Lower leg skin (tissue), 4 donors: ENCODE measurements around the gene AMH. TPM values are rescaled to one million over a fixed set of nuclear protein-coding genes. Genes with fewer than 3 reads are reported as not detected.
"Not testable (repeated sequence)": the region's sequence is repeated elsewhere in the genome, so short reads cannot be mapped to it uniquely, and the experiment has no call there.

Experiments used
- DNase-seq, 2 donors: peaks; one replicate each; pipeline ENCODE4 v3.0.0-alpha.2; 2019; ENCODE audit warnings: low spot score in 2 of 2
- H3K4me3 ChIP-seq: fragments of 200-600 bp; sonication (generic); 2 replicates; pipeline ENCODE4 v1.5.1; 2017; ENCODE audit warnings: mild to moderate bottlenecking, low read depth; ENCODE audit not compliant: poor library complexity, severe bottlenecking
- CTCF ChIP-seq, 3 donors: fragments of 450-650 bp; IDR thresholded peaks; one replicate each; pipeline ENCODE4 v1.5.1; 2016; ENCODE audit warnings: antibody characterized with exemption in 3 of 3, mild to moderate bottlenecking in 3 of 3, moderate library complexity in 2 of 3
- POLR2A ChIP-seq, 2 donors: fragments of 450-650 bp; IDR thresholded peaks; one replicate each; pipeline ENCODE4 v1.6.1; 2016 to 2017; ENCODE audit warnings: antibody characterized with exemption in 2 of 2, mild to moderate bottlenecking in 1 of 2, moderate library complexity in 1 of 2
- WGBS, 2 donors: methylation state at CpG; one replicate each; pipeline ENCODE4 v1.1.5; 2018; 5-methylcytosine and 5-hydroxymethylcytosine counted together
- intact Hi-C: fragments of 100-400 bp; cut with DNase I; formaldehyde crosslinking; loops from one replicate; pipeline ENCODE4 v1.15.0; 2023; ENCODE audit warnings: low total_unique reads
- total RNA-seq, 4 donors: library from RNA; depleted of rRNA; stranded (reverse); fragments of >200 nt; gene quantifications; one replicate each; pipeline ENCODE4 v1.1.0, GENCODE V29; 2016

AMH gene
- 1 to 10 TPM in 3 of 4 donors, under 1 TPM in 1; 0.13 to 1.3 (median 1.2) TPM for total RNA-seq

GRCh38 chr19:2249010-2249866 lies at the start of gene AMH:
AMH (plus strand) TSS chr19:2249323; CDS start chr19:2249333, 10 bp downstream.
- no peak for DNase-seq
- no peak within 1 kb of the TSS for H3K4me3 ChIP-seq
- intact Hi-C loops: no loop called here
- whole genome bisulfite sequencing, 2 donors: 67 to 79% methylated on average over 9 to 18 of the region's 27 CpGs
- TF ChIP-seq POLR2A (IDR thresholded peaks at IDR 0.05): no peak
- TF ChIP-seq CTCF (IDR thresholded peaks at IDR 0.05): no peak

DNA sequence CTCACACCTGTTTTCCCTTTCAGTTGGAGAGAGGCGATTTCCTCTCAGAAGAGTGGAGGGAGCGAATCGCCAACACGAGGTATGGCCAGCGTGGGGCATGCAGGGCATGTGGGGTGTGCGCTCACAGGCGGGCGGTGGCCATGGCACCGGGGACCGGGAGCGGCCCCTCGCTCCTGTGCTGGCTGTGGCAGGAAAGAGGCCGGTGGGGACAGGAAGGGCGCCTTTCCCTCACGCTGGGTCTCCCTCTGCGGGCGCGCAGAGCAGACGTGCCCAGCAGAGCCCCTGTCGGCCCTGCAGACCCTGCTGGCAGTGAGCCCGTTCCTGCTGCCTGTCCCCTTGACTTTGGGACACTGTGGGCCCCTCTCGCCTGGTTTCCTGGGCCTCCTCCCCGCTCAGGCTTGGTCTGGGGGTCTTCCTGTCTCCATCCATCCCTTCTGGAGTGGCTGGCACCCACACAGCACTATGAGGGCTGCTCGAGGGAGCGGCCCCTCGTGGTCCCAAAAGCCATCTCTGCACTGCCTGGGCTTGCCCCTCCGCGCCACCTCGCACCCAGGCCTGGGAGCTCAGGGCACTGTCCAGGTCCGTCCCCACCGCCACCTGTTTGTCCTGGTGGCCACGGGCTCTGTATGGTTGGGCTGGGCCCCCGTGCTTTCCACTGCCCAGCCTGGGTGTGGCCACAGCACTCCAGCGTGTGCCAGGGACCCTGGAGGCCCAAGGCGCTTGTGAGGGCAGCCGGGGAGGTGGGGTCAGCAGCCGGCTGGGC lies 49.1 kb upstream of the AMH start:
- TF ChIP-seq POLR2A (IDR thresholded peaks at IDR 0.05) (no peak), CTCF (IDR thresholded peaks at IDR 0.05) (no peak)
- no peak for DNase-seq
- 89 to 90% methylated on average over 25 to 28 of the region's 37 CpGs for whole genome bisulfite sequencing, 2 donors
- H3K4me3 ChIP-seq: no peak overlapping the region
- intact Hi-C loops: no loop called here

DNA sequence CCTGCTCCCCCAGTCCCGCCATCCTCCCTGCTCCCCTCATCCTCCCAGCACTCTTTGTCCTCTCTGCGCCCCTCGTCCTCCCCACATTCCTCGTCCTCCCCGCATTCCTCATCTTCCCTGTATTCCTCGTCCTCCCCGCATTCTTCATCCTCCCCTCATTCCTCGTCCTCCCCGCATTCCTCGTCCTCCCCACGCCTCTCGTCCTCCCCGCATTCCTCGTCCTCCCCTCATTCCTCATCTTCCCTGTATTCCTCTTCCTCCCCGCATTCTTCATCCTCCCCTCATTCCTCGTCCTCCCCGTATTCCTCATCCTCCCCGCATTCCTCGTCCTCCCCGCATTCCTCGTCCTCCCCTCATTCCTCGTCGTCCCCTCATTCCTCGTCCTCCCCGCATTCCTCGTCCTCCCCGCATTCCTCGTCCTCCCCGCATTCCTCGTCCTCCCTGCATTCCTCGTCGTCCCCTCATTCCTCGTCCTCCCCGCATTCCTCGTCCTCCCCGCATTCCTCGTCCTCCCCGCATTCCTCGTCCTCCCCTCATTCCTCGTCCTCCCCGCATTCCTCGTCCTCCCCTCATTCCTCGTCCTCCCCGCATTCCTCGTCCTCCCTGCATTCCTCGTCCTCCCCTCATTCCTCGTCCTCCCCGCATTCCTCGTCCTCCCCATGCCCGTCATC lies 48.4 kb upstream of the AMH start:
- DNase-seq, H3K4me3 ChIP-seq, intact Hi-C loops: not testable (repeated sequence)
- 95% methylated on average over 48 to 50 of the region's 50 CpGs for WGBS, 2 donors

DNA sequence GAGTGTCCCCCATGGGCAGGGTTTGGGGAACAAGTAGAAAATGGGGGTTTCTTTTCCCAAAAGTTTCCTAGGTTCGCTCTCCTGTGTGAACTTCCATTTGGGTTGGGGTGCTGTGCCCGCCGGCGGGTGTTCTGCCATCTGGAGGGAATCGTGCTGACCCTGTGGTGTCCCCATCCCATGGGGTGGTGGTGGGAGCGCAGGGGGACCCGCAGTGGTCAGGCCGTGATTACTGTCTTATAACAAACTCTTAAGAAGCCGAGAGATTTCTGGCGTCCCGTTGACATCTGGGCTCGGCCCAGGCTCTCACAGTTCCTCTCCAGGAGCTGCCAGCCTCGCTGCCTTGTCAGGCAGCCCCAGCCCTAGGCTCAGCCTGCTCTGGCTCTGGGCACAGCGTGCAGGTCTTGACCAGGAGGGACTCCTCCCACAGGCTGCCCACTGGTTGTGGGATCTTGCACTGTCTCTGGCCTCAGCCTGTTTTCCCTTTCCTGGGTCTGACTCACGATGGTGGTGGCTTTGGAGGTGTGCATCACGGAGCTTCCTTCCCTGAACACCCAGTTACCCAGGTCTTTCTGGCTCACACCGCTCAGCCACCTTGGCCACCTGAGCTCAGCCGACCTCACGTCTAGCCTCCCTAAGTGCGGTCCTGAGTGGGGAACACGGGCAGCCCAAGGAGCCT lies 47.5 kb upstream of the AMH start:
- DNase-seq: no peak
- no peak for TF ChIP-seq POLR2A (IDR thresholded peaks at IDR 0.05)
- no peak for TF ChIP-seq CTCF (IDR thresholded peaks at IDR 0.05)
- intact Hi-C loops: no loop called here
- whole genome bisulfite sequencing, 2 donors: 72 to 81% methylated on average over 16 to 21 of the region's 21 CpGs
- no peak overlapping the region for H3K4me3 ChIP-seq

- intact Hi-C loops: no loop called here
- H3K4me3 ChIP-seq: no peak overlapping the region
- DNase-seq: no peak
- no peak for TF ChIP-seq CTCF (IDR thresholded peaks at IDR 0.05)
- no peak for TF ChIP-seq POLR2A (IDR thresholded peaks at IDR 0.05)
- 75 to 76% methylated on average over 15 of the region's 15 CpGs for WGBS, 2 donors
These were observed 46.8 kb upstream of the AMH start for GRCh38 chr19:2202366-2202765.
